GM19438 (cell line): ENCODE data around the gene HNF1A.

ENCODE experiments used
- ATAC-seq: cut with Tn5 transposase; IDR thresholded peaks from one replicate; pipeline ENCODE4 v1.9.1; 2021; ENCODE audit warnings: low read depth; ENCODE audit not compliant: unreplicated experiment

The HNF1A gene

GRCh38 chr12:120983759-120984158 is 5.4 kb downstream of the HNF1A start:
- ATAC-seq = no peak

- no peak for ATAC-seq
Observed at GRCh38 chr12:120984351-120984898, 6.1 kb downstream of the HNF1A start.

GRCh38 chr12:120988234-120988633 is 9.9 kb downstream of the HNF1A start:
- no peak for ATAC-seq

- no peak for ATAC-seq
Observed at GRCh38 chr12:120988658-120989057, 10.3 kb downstream of the HNF1A start.

GRCh38 chr12:120989687-120990086 is 11.3 kb downstream of the HNF1A start:
- ATAC-seq = no peak

- ATAC-seq = no peak
Observed at GRCh38 chr12:120990487-120991055, 12.2 kb downstream of the HNF1A start.

GRCh38 chr12:120991965-120992364 is 13.6 kb downstream of the HNF1A start:
- no peak for ATAC-seq

- no peak for ATAC-seq
Observed at GRCh38 chr12:120992989-120993388, 14.6 kb downstream of the HNF1A start.

- ATAC-seq = no peak
Observed at GRCh38 chr12:120993496-120993895, 15.2 kb downstream of the HNF1A start.

GRCh38 chr12:120994059-120994458 is 15.7 kb downstream of the HNF1A start:
- ATAC-seq = no peak

- no peak for ATAC-seq
Observed at GRCh38 chr12:120994589-120995337, 16.4 kb downstream of the HNF1A start.

GRCh38 chr12:120996133-120996746 is 17.9 kb downstream of the HNF1A start:
- ATAC-seq = no peak

- ATAC-seq = no peak
Observed at GRCh38 chr12:120997448-120997847, 19.1 kb downstream of the HNF1A start.

GRCh38 chr12:120998435-120998834 is 20.1 kb downstream of the HNF1A start:
- no peak for ATAC-seq

- ATAC-seq = no peak
Observed at GRCh38 chr12:120999191-121000120, 21.1 kb downstream of the HNF1A start.

GRCh38 chr12:121000530-121000929 is 22.2 kb downstream of the HNF1A start:
- no peak for ATAC-seq

GRCh38 chr12:121001060-121001459 is 22.7 kb downstream of the HNF1A start:
- no peak for ATAC-seq

- ATAC-seq = no peak
Observed at GRCh38 chr12:121001841-121002483, 23.6 kb downstream of the HNF1A start.

- no peak for ATAC-seq
Observed at GRCh38 chr12:121003650-121004049, 25.3 kb downstream of the HNF1A start.

- ATAC-seq = no peak
Observed at GRCh38 chr12:121004253-121004815, 26.0 kb downstream of the HNF1A start.
